ENCODE data around the gene KLC4. TPM values are rescaled to one million over a fixed set of nuclear protein-coding genes. Genes with fewer than 3 reads are reported as not detected.

The KLC4 gene
- total RNA-seq, 2 donors from 2014 or later, result 98.8 to 101 TPM

- Histone ChIP-seq H3K36me3 (peaks cover 19% of the 10 kb centered on the region), H3K9ac (ENCODE audit: low read depth in 2 of 2, low read length in 2 of 2) (no peak overlapping the region), H3K9me3 (no peaks in the 10 kb centered on the region), H3K27me3 (no peaks in the 10 kb centered on the region), H3K4me1 (no peaks in the 10 kb centered on the region), H3K4me3 (no peak overlapping the region), H3K27ac (no peak overlapping the region)
- DNase-seq, result no peak
- intact Hi-C loops (cut with DNase I), result no loop called here
- no peak for TF ChIP-seq CTCF (IDR thresholded peaks at IDR 0.05)
Measured at GRCh38 chr6:43032326-43032725, 27.1 kb upstream of the KLC4 start.

- intact Hi-C loops (cut with DNase I), result no loop called here
- DNase-seq, result no peak
- Histone ChIP-seq H3K4me1 (no peaks in the 10 kb centered on the region), H3K27me3 (no peaks in the 10 kb centered on the region), H3K36me3 (peaks cover 13% of the 10 kb centered on the region), H3K9ac (ENCODE audit: low read depth in 2 of 2, low read length in 2 of 2) (no peak overlapping the region), H3K27ac (no peak overlapping the region), H3K4me3 (no peak overlapping the region), H3K9me3 (no peaks in the 10 kb centered on the region)
- no peak for TF ChIP-seq CTCF (IDR thresholded peaks at IDR 0.05)
Measured at GRCh38 chr6:43033496-43034189, 25.8 kb upstream of the KLC4 start.

GRCh38 chr6:43034190-43034525 is 25.3 kb upstream of the KLC4 start:
- intact Hi-C loops (cut with DNase I), result no loop called here

GRCh38 chr6:43035495-43036194 is 23.8 kb upstream of the KLC4 start:
- intact Hi-C loops (cut with DNase I), result no loop called here
- H3K4me1 ChIP-seq, result no peaks in the 10 kb centered on the region
- no peaks in the 10 kb centered on the region for H3K27me3 ChIP-seq
- no peak overlapping the region for H3K9ac ChIP-seq (ENCODE audit: low read depth in 2 of 2, low read length in 2 of 2)
- H3K4me3 ChIP-seq, result no peak overlapping the region
- no peak for DNase-seq
- H3K36me3 ChIP-seq, result no peaks in the 10 kb centered on the region
- no peak overlapping the region for H3K27ac ChIP-seq
- no peak for TF ChIP-seq CTCF (IDR thresholded peaks at IDR 0.05)
- H3K9me3 ChIP-seq, result no peaks in the 10 kb centered on the region

More at GRCh38 chr6:43034190-43034525, 25.3 kb upstream of the KLC4 start:
- no peak overlapping the region for H3K9ac ChIP-seq (ENCODE audit: low read depth in 2 of 2, low read length in 2 of 2)
- H3K36me3 ChIP-seq, result peaks cover 8% of the 10 kb centered on the region
- no peaks in the 10 kb centered on the region for H3K4me1 ChIP-seq
- no peak overlapping the region for H3K27ac ChIP-seq
- TF ChIP-seq CTCF (IDR thresholded peaks at IDR 0.05), result no peak
- H3K27me3 ChIP-seq, result no peaks in the 10 kb centered on the region
- H3K4me3 ChIP-seq, result no peak overlapping the region
- no peak for DNase-seq
- no peaks in the 10 kb centered on the region for H3K9me3 ChIP-seq

GRCh38 chr6:43036712-43037111 is 22.7 kb upstream of the KLC4 start:
- no peak overlapping the region for H3K9ac ChIP-seq (ENCODE audit: low read depth in 2 of 2, low read length in 2 of 2)
- H3K27ac ChIP-seq, result no peak overlapping the region
- H3K9me3 ChIP-seq, result no peaks in the 10 kb centered on the region
- H3K27me3 ChIP-seq, result no peaks in the 10 kb centered on the region
- DNase-seq, result no peak
- intact Hi-C loops (cut with DNase I), result no loop called here
- H3K4me1 ChIP-seq, result no peaks in the 10 kb centered on the region
- H3K36me3 ChIP-seq, result no peaks in the 10 kb centered on the region
- H3K4me3 ChIP-seq, result no peak overlapping the region
- TF ChIP-seq CTCF (IDR thresholded peaks at IDR 0.05), result no peak

All from colonic mucosa (tissue), 4 donors.